Muscle layer of colon (tissue), 2 donors: Measurements from ENCODE around the gene KLF7.

ENCODE experiments used
- H3K27ac ChIP-seq: one replicate; pipeline ENCODE4 v1.7.0; 2013; ENCODE audit warnings: low read depth, mild to moderate bottlenecking, low read length, moderate library complexity
- H3K27me3 ChIP-seq, 2 donors: one replicate each; pipeline ENCODE4 v1.7.0; 2013; ENCODE audit warnings: low read length in 2 of 2, mild to moderate bottlenecking in 2 of 2; ENCODE audit not compliant: insufficient read depth in 2 of 2, control insufficient read depth in 1 of 2
- H3K36me3 ChIP-seq: one replicate; pipeline ENCODE4 v1.7.0; 2013; ENCODE audit warnings: mild to moderate bottlenecking, low read length; ENCODE audit not compliant: insufficient read depth
- H3K4me1 ChIP-seq: one replicate; pipeline ENCODE4 v1.7.0; 2013; ENCODE audit warnings: mild to moderate bottlenecking, low read length; ENCODE audit not compliant: insufficient read depth
- H3K4me3 ChIP-seq, 2 donors: one replicate each; pipeline ENCODE4 v1.7.0; 2013; ENCODE audit warnings: low read length in 2 of 2, low read depth in 1 of 2, mild to moderate bottlenecking in 1 of 2, moderate library complexity in 1 of 2
- H3K9ac ChIP-seq: one replicate; pipeline ENCODE4 v1.7.0; 2013; ENCODE audit warnings: low read length
- H3K9me3 ChIP-seq: one replicate; pipeline ENCODE4 v1.7.0; 2013; ENCODE audit warnings: mild to moderate bottlenecking, low read length
- donor health status: abdominal sarcoma.
- donor health status: Adenocarcinoma of cecum.

Gene KLF7

DNA sequence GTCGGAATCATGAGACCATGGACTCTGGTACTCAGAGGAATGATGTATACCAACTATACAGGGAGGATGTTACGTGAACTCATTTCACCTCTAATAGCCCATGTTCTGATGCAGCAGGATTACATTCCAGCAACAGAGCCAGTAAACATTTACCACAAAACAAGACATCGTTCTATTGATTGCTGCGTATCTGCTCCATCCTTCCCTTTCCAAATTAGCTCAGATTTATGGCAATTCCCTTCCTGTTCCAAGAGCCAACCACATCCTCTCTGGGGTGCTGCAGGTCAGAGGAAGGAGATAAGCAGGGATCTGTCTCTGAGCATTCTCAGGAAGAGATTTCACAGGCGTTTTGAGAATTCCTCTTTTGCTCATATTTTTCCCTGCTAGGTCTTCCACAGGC lies 98.3 kb downstream of the KLF7 start:
- Histone ChIP-seq H3K4me1 (no peaks in the 10 kb centered on the region), H3K36me3 (no peaks in the 10 kb centered on the region), H3K27me3 (no peaks in the 10 kb centered on the region), H3K4me3 (no peak overlapping the region), H3K9me3 (no peaks in the 10 kb centered on the region), H3K27ac (no peak overlapping the region), H3K9ac (no peak overlapping the region)

DNA sequence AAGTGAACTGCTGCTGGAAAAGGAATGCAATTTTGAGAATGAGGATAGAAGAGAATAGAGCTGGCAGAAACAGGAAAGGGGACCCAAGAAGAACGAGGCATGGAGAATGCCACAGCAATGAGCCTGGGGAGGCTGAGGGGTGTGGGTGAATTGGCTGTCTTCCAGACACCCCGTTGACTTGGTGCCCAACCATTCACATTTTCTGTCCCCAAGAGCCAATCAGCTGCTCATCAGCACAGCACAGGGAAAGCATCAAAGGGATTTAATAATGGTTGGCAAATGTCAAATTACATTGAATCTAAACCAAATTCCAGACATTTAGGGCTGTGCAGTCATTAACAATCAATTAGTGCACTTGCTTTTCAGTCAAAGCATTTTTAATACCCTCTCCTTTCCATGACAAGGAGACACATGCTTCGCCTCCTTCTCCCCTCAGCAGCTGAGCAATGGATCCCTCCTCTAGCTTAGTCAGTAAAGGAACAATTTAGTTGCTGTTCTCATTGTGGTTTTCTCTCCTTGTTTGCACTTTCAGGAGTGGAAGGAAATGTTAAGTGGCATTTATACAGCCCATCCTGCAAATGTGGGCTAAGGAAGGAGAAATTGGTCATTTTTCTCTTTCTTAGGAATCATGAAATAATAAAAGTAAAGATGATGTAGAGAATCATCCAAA lies 98.8 kb downstream of the KLF7 start:
- Histone ChIP-seq H3K36me3 (no peaks in the 10 kb centered on the region), H3K4me1 (no peaks in the 10 kb centered on the region), H3K27ac (no peak overlapping the region), H3K4me3 (no peak overlapping the region), H3K27me3 (no peaks in the 10 kb centered on the region), H3K9ac (no peak overlapping the region), H3K9me3 (no peaks in the 10 kb centered on the region)

DNA sequence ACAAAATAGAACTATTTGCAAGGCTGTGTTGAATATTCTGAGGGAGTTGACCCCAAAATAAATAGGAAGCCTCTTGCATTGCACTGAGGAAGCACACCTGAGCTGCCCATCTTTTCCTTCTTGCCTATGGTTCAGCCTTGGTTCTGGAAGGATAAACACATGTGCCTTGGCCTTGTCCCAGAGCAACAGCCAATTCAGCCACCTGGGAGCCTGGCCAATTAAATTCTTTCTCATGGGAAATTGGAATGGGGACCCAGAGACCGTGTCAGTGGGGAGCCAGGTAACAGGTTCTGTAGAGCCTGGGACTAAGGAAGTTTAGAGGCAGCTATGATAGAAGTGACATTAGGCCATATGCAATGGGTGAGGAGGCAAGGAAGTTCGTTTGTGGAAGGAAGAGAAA lies 99.6 kb downstream of the KLF7 start:
- Histone ChIP-seq H3K4me1 (no peaks in the 10 kb centered on the region), H3K27ac (no peak overlapping the region)

DNA sequence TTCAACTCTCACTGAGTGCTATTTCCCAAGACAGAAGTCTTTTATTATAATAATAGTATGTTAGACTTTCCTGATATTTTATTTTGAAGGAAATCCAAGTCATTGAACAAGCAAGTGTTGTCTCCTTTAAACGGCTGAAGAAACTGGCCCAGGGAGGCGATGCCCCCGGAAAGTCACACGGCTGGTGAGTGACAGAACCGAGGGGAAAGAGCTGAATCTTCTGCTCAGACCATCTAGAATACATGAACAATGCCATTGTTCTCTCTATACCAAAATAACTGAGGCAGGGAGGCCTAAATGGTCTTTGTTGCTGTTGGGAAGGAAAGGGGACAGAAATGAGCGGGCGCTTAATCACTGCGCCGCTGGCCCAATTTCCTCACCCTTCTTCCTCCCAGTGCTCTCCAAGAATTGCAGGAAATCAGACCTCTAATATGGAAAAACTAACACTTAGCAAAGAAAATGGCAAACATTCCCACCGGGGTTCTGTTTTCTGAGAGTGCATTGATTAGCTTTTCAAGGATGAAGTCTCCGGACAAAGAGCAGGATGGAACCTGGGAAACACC lies 101.5 kb downstream of the KLF7 start:
- Histone ChIP-seq H3K36me3 (no peaks in the 10 kb centered on the region), H3K9me3 (no peaks in the 10 kb centered on the region), H3K27me3 (no peaks in the 10 kb centered on the region), H3K4me3 (no peak overlapping the region), H3K4me1 (no peaks in the 10 kb centered on the region), H3K27ac (no peak overlapping the region), H3K9ac (no peak overlapping the region)

More for the DNA sequence above, 99.6 kb downstream of the KLF7 start:
- H3K9me3 ChIP-seq, result no peaks in the 10 kb centered on the region
- H3K27me3 ChIP-seq, result no peaks in the 10 kb centered on the region
- H3K9ac ChIP-seq, result no peak overlapping the region
- H3K36me3 ChIP-seq, result no peaks in the 10 kb centered on the region
- H3K4me3 ChIP-seq, result no peak overlapping the region

DNA sequence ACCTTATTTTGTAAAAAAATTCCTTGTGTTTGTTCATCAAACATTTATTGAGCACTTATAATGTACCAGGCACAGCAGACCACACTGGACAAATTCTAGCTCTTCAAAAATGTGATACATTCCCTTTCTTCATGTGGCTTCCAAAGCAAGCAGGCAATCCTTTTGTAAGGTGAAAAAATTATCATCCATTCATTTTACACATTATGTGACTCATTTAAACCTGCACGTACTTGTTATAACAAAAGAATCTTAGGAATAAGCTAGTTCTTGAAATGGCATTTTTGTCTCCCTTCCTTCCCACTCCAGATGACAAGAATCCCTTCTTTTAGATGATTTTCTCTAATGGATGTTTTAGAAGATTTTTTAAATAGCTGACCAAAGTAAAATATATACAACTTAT lies 104.6 kb downstream of the KLF7 start:
- Histone ChIP-seq H3K4me1 (no peaks in the 10 kb centered on the region), H3K36me3 (no peaks in the 10 kb centered on the region), H3K4me3 (no peak overlapping the region), H3K9ac (no peak overlapping the region), H3K9me3 (no peaks in the 10 kb centered on the region), H3K27me3 (no peaks in the 10 kb centered on the region), H3K27ac (no peak overlapping the region)

DNA sequence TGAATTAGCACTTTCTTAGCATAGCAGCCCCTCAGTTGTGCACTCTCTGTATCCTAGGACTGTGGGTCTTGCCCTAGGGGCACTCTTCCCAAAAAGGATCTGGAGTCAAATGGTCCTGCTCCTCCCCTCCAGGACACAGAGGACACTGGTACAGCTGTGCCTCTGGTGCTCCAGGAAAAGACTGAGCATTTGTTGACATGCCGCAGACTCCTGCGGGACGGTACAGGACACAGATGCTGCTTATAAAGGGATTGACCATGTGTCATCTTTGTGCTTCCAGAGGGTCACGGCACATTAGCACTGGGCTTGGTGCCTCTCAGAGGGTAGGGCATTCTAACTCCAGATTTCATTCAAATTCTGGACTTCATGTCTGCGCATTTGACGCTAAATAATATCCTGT lies 110.5 kb downstream of the KLF7 start:
- Histone ChIP-seq H3K9ac (no peak overlapping the region), H3K4me1 (no peaks in the 10 kb centered on the region), H3K36me3 (no peaks in the 10 kb centered on the region), H3K27ac (no peak overlapping the region), H3K27me3 (no peaks in the 10 kb centered on the region), H3K9me3 (no peaks in the 10 kb centered on the region), H3K4me3 (no peak overlapping the region)

DNA sequence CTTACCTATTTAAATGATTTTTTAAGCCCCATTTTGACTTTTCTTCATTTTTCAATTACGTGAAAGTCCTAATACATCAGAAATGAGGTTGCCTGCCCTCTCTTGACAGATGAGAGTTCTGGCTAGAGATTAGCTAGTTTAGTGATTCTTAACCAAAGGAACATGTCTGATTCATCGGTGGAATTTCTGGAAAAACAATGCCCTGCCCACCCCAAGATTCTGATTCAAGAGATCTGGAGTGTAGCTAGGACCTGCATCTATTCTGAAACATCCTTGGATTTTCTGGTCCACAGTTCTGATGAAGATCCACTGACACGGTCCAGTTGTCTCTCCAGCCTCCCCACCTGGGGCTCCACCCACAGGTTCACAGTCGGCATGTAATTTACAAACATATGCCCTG lies 111.2 kb downstream of the KLF7 start:
- Histone ChIP-seq H3K9me3 (no peaks in the 10 kb centered on the region), H3K27ac (no peak overlapping the region), H3K4me3 (no peak overlapping the region), H3K27me3 (no peaks in the 10 kb centered on the region), H3K9ac (no peak overlapping the region), H3K4me1 (no peaks in the 10 kb centered on the region), H3K36me3 (no peaks in the 10 kb centered on the region)

DNA sequence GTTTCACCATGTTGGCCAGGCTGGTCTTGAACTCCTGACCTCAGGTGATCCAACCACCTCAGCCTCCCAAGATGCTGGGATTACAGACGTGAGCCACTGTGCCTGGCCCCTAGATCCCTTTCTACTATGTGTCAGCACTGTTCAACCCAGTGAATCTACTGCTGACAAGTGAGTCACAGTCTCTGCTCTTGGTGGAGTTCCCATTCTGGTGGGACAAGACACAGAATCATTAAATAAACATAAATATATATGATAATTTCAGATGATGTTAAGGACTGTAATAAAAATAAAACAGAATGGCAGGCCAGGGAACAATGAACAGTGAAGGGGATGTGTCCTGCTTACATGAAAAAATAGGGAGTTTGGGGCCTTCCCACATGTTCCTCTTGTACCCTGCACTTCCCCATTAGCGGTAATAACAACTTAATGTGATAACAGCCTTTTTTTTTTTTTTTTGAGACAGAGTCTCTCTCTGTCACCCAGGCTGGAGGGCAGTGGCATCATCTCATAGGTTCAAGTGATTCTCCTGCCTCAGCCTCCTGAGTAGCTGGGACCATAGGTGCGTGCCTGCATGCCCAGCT lies 114.3 kb downstream of the KLF7 start:
- Histone ChIP-seq H3K36me3 (no peaks in the 10 kb centered on the region), H3K4me1 (no peaks in the 10 kb centered on the region), H3K9me3 (no peaks in the 10 kb centered on the region), H3K9ac (no peak overlapping the region), H3K4me3 (no peak overlapping the region), H3K27ac (no peak overlapping the region), H3K27me3 (no peaks in the 10 kb centered on the region)

DNA sequence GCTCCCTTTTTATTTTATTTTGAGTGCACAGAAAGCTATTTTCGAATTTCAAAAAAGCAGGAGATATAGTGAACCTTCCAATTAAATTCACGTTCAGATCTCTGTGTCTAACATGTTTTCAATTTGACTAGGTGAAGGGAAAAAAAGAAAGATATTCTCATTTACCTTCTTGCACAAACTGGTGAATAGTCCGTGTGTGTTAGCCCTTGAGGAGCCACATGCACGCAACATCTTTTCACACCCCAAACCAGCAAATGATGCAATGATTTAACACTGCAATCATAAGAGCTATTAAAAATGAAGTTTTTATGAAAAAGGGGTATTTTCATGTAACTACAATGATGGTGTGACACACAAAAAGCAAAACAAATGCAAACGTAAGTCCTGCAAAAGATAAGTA lies 116.6 kb downstream of the KLF7 start:
- H3K27me3 ChIP-seq, result no peaks in the 10 kb centered on the region
- H3K4me3 ChIP-seq, result no peak overlapping the region
- H3K9ac ChIP-seq, result no peak overlapping the region
- no peaks in the 10 kb centered on the region for H3K36me3 ChIP-seq
- H3K27ac ChIP-seq, result no peak overlapping the region
- no peaks in the 10 kb centered on the region for H3K4me1 ChIP-seq
- H3K9me3 ChIP-seq, result no peaks in the 10 kb centered on the region

DNA sequence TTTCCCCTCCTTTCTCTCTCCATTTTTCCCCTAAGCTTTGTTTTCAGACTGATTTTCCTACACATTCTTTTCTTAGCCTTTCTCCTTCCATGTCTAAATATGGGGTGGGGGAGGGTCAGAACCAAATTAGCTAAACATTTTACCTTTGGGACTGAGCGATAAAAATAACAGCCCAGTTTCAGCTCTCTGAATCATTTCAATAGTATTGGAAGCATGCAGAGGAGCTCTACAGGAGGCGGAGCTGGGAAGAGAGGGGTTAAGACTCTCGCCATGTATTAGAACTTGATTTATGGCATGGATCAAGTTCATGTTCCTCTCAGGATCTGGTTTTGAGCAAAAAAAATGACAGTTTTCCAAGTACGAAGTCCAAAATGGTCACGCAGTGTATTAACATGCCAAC lies 117.3 kb downstream of the KLF7 start:
- no peaks in the 10 kb centered on the region for H3K27me3 ChIP-seq
- no peak overlapping the region for H3K27ac ChIP-seq
- H3K36me3 ChIP-seq, result no peaks in the 10 kb centered on the region
- no peak overlapping the region for H3K9ac ChIP-seq
- no peak overlapping the region for H3K4me3 ChIP-seq
- H3K4me1 ChIP-seq, result no peaks in the 10 kb centered on the region
- no peaks in the 10 kb centered on the region for H3K9me3 ChIP-seq

DNA sequence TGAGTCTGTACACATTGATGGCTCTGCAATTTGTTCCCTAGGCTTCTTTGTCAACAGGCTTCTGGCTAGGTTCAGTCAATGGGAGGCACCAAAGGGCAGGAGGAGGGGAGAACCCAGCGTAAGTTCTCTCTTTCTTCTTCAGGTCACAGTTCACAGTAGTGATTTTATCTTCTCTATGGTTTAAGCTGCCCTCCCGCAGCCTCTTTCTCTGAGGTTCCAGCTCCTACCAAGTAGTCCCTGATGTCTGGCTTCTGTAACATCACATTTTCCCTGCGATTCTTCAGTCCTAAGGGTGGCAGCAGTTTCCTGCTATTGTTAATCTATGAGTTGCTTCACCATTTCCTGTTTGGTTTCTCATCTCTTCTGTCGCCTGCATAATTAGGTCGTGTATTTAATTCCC lies 119.0 kb downstream of the KLF7 start:
- H3K4me3 ChIP-seq, result no peak overlapping the region
- no peak overlapping the region for H3K27ac ChIP-seq
- no peak overlapping the region for H3K9ac ChIP-seq
- H3K9me3 ChIP-seq, result no peaks in the 10 kb centered on the region
- H3K4me1 ChIP-seq, result no peaks in the 10 kb centered on the region
- no peaks in the 10 kb centered on the region for H3K36me3 ChIP-seq
- no peaks in the 10 kb centered on the region for H3K27me3 ChIP-seq

DNA sequence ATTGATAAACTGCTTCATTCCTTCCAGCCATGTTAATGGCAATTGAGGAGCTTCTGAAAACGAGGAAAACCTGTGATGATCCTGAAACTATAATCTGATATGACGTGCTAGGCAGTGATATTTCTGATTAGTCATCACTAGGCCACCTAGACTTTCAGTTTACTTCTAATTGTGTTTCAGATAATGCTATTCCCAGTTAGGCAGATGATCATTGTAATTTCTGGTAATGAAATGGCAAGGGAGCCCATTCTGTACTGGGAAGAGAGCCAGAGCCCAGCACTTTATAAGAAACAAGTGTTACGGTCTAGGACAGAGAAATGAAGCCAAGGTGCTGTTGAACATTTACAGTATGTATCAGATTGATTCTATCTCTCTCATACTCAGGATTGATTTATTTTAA lies 120.2 kb downstream of the KLF7 start:
- Histone ChIP-seq H3K27ac (no peak overlapping the region), H3K4me3 (no peak overlapping the region), H3K9ac (no peak overlapping the region), H3K4me1 (no peaks in the 10 kb centered on the region), H3K27me3 (no peaks in the 10 kb centered on the region), H3K9me3 (no peaks in the 10 kb centered on the region), H3K36me3 (no peaks in the 10 kb centered on the region)
